ENCODE data around the gene LOX. TPM values are rescaled to one million over a fixed set of nuclear protein-coding genes. Genes with fewer than 3 reads are reported as not detected.
A peak's percentile ranks its signal among the peaks of the same experiment; 100 is the strongest.

LOX gene
- total and polyA plus RNA-seq, 9 of the 15 experiments (the other 6 are each of a cell fraction or from before 2014, with no cell fraction given): 0.06 to 0.09 TPM; not detected in 7

DNA sequence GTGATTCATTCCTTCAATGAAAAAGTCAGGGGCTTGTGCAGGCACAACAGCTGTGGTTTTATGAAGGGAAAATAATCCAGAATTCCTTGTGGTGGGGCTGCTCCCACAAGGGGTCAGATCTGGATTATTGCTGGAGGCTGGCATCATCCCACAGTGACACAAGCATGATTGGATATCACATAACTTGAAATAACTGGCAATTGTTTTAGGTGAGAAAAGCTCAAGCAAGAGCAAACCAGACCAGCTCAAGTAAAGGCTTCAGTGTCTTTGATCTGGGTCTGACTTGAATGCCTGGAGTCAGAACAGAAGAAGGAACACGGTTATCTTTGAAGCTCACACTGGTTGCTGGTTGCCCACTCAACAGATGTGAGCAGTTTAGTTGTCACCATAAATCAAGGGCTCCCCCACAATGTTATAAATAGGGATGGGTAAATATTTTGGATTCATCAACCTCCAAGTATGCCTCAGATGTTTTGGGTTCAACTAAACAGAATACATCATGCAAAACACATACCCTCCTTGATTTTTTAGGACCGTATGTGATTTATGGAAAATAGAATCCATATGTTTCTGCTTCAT lies 48.2 kb upstream of the LOX start (continued):
- TF ChIP-seq, protein P1, sequence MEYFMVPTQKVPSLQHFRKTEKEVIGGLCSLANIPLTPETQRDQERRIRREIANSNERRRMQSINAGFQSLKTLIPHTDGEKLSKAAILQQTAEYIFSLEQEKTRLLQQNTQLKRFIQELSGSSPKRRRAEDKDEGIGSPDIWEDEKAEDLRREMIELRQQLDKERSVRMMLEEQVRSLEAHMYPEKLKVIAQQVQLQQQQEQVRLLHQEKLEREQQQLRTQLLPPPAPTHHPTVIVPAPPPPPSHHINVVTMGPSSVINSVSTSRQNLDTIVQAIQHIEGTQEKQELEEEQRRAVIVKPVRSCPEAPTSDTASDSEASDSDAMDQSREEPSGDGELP (CRISPR knock-in tag; IDR thresholded peaks at IDR 0.05; ENCODE audit: borderline replicate concordance): no peak; the same call in 1 of the 2 replicates
- TF ChIP-seq BCL6 (CRISPR knock-in tag; IDR thresholded peaks at IDR 0.05) (no peak), ILF3 (IDR thresholded peaks at IDR 0.05; ENCODE audit: borderline replicate concordance) (no peak), ZNF184 (CRISPR knock-in tag; IDR thresholded peaks at IDR 0.05) (no peak), RBFOX2 (IDR thresholded peaks at IDR 0.05; ENCODE audit: low read depth, low read length) (peak; percentile 5; the same call in 1 of the 2 replicates), CBFA2T2 (conservative IDR thresholded peaks at IDR 0.05) (peak; percentile 95), CCNT2 (IDR thresholded peaks at IDR 0.05; ENCODE audit: borderline replicate concordance, extremely low read depth, insufficient read length, low read depth, low read length) (no peak), KLF16 (IDR thresholded peaks at IDR 0.05) (peak; percentile 91), ESRRA (IDR thresholded peaks at IDR 0.05; ENCODE audit: borderline replicate concordance, low read depth) (no peak), SMARCC2 (IDR thresholded peaks at IDR 0.05; ENCODE audit: low read depth) (peak; percentile 83; the same call in 1 of the 2 replicates), EP300 (IDR thresholded peaks at IDR 0.05; ENCODE audit: low read length) (peak; percentile 91), SIN3B (IDR thresholded peaks at IDR 0.05; ENCODE audit: low read depth) (no peak), MTA1 (IDR thresholded peaks at IDR 0.05; ENCODE audit: borderline replicate concordance) (peak; percentile 64), NBN (IDR thresholded peaks at IDR 0.05; ENCODE audit: low read depth) (peak; percentile 75; the same call in 1 of the 2 replicates), CHD2 (IDR thresholded peaks at IDR 0.05; ENCODE audit: low read depth, low read length) (no peak), FOXK2 (conservative IDR thresholded peaks at IDR 0.05 in 1 of 2, IDR thresholded peaks at IDR 0.05 in 1 of 2; ENCODE audit: low read depth in 2 of 2) (peak in 1 of 2 experiments; percentile 47; a peak in 1 of 4 replicates), SMARCB1 (IDR thresholded peaks at IDR 0.05; ENCODE audit: insufficient read length, low read depth) (peak; percentile 86), RCOR1 (IDR thresholded peaks at IDR 0.05; ENCODE audit: borderline replicate concordance in 1 of 2, low read depth in 2 of 2, low read length in 2 of 2) (peak; percentile 9 to 83; a peak in 2 of 4 replicates), EHMT2 (IDR thresholded peaks at IDR 0.05) (no peak)
- TF ChIP-seq, protein P2, sequence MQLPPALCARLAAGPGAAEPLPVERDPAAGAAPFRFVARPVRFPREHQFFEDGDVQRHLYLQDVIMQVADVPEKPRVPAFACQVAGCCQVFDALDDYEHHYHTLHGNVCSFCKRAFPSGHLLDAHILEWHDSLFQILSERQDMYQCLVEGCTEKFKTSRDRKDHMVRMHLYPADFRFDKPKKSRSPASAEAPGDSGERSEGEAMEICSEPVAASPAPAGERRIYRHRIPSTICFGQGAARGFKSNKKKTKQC (CRISPR knock-in tag; IDR thresholded peaks at IDR 0.05): no peak
- TF ChIP-seq, protein P3, sequence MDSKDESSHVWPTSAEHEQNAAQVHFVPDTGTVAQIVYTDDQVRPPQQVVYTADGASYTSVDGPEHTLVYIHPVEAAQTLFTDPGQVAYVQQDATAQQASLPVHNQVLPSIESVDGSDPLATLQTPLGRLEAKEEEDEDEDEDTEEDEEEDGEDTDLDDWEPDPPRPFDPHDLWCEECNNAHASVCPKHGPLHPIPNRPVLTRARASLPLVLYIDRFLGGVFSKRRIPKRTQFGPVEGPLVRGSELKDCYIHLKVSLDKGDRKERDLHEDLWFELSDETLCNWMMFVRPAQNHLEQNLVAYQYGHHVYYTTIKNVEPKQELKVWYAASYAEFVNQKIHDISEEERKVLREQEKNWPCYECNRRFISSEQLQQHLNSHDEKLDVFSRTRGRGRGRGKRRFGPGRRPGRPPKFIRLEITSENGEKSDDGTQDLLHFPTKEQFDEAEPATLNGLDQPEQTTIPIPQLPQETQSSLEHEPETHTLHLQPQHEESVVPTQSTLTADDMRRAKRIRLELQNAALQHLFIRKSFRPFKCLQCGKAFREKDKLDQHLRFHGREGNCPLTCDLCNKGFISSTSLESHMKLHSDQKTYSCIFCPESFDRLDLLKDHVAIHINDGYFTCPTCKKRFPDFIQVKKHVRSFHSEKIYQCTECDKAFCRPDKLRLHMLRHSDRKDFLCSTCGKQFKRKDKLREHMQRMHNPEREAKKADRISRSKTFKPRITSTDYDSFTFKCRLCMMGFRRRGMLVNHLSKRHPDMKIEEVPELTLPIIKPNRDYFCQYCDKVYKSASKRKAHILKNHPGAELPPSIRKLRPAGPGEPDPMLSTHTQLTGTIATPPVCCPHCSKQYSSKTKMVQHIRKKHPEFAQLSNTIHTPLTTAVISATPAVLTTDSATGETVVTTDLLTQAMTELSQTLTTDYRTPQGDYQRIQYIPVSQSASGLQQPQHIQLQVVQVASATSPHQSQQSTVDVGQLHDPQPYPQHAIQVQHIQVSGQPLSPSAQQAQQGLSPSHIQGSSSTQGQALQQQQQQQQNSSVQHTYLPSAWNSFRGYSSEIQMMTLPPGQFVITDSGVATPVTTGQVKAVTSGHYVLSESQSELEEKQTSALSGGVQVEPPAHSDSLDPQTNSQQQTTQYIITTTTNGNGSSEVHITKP (IDR thresholded peaks at IDR 0.05; ENCODE audit: partially characterized antibody): peak; percentile 32

Data from K562 (cell line).